Adrenal gland (tissue), 12 donors: ENCODE measurements around the gene SLC5A1. TPM values are rescaled to one million over a fixed set of nuclear protein-coding genes. Genes with fewer than 3 reads are reported as not detected.

Experiments
- DNase-seq, 7 donors: peaks; one replicate each; pipeline ENCODE4 v3.0.0-alpha.2; 2019 to 2020
- H3K27ac ChIP-seq, 5 donors: fragments of 200-600 bp; sonication (generic) in 4 of 5; 1 replicate in 3 of 5; 2 replicates in 2 of 5; pipeline versions ENCODE4 v1.5.1 to v1.8.0; 2016 to 2020; ENCODE audit warnings: mild to moderate bottlenecking in 1 of 5
- H3K27me3 ChIP-seq: fragments of 200-600 bp; 2 replicates; pipeline ENCODE4 v1.8.0; 2021
- H3K36me3 ChIP-seq, 2 donors: fragments of 200-600 bp; replicated peaks in 1 of 2; 1 replicate in 1 of 2; 2 replicates in 1 of 2; pipeline versions ENCODE4 v1.5.1 to v1.8.0; 2018 to 2022
- H3K4me1 ChIP-seq, 2 donors: fragments of 200-600 bp; replicated peaks in 1 of 2; 1 replicate in 1 of 2; 2 replicates in 1 of 2; pipeline versions ENCODE4 v1.5.1 to v1.8.0; 2018 to 2021
- H3K4me3 ChIP-seq, 4 donors: fragments of 200-600 bp; sonication (generic) in 3 of 4; one replicate each; pipeline ENCODE4 v1.5.1; 2016 to 2018
- H3K9me3 ChIP-seq, 3 donors: fragments of 200-600 bp; sonication (generic) in 1 of 3; replicated peaks in 1 of 3; 1 replicate in 2 of 3; 2 replicates in 1 of 3; pipeline versions ENCODE4 v1.5.1 to v1.8.0; 2016 to 2021
- CTCF ChIP-seq, 6 experiments: fragments of 450-650 bp in 4 of 6; fragments of 200-600 bp in 2 of 6; sonication (generic) in 1 of 6; IDR thresholded peaks; 1 replicate in 5 of 6; 2 replicates in 1 of 6; pipeline versions ENCODE4 v1.5.1 to v1.8.0; 2016 to 2021; ENCODE audit warnings: antibody characterized with exemption in 6 of 6, mild to moderate bottlenecking in 2 of 6, moderate library complexity in 1 of 6
- POLR2A ChIP-seq, 2 donors: fragments of 450-650 bp; IDR thresholded peaks; one replicate each; pipeline ENCODE4 v1.6.1; 2017; ENCODE audit warnings: antibody characterized with exemption in 2 of 2, mild to moderate bottlenecking in 2 of 2, moderate library complexity in 1 of 2
- WGBS, 4 donors: extraction: QIAGEN DNeasy Blood & Tissue Kit in 2 of 4; methylation state at CpG; one replicate each; pipeline versions ENCODE4 v1.1.5 to v1.1.7; 2013 to 2017; 5-methylcytosine and 5-hydroxymethylcytosine counted together
- intact Hi-C, 2 donors: fragments of 100-400 bp; cut with DNase I; formaldehyde crosslinking; loops; one replicate each; pipeline versions ENCODE4 v1.14.1 to v1.15.0; 2022 to 2023
- polyA plus RNA-seq, 3 donors: library from polyadenylated mRNA; stranded (reverse); fragments of 200-250 nt in 2 of 3; fragments of 350-450 nt in 1 of 3; fragmentation: Illumina TruSeq in 1 of 3; extraction: RNeasy Lipid Tissue Mini Kit (QIAGEN cat#74804) in 1 of 3; gene quantifications; one replicate each; pipeline ENCODE4 v1.2.3, GENCODE V29; 2013 to 2014
- total RNA-seq, 9 donors: library from RNA; depleted of rRNA in 4 of 9; stranded (reverse); fragments of >200 nt in 4 of 9; fragments of 120-200 nt in 1 of 9; fragmentation: NEBNext Ultra II Directional in 1 of 9; extraction: Animal tissue kit (Norgen Biotek cat#: 25700) in 1 of 9; gene quantifications; one replicate each; pipeline versions ENCODE4 v1.1.0 to v1.2.4, GENCODE V29; 2013 to 2023
- donor health status: healthy with polysubstance abuse.
- donor health status: Bipolar disorder and iron deficiency.
- donor health status: DM: yes; HTN: yes; CAD: no.
- donor health status: DM: no; HTN: no; CAD: no.
- donor health status: DM: no; HTN: no; CAD: no.
- donor health status: DM: yes; HTN: yes; CAD: no.

The SLC5A1 gene
- total and polyA plus RNA-seq, 12 donors: under 0.01 to 0.04 TPM; not detected in 10

GRCh38 chr22:32123657-32124056 lies 80.6 kb downstream of the SLC5A1 start:
- 70 to 79% (median 75%) methylated on average over 9 to 10 of the region's 10 CpGs for WGBS, 4 donors
- Histone ChIP-seq H3K27ac (no peak overlapping the region), H3K4me3 (no peak overlapping the region), H3K27me3 (no peaks in the 10 kb centered on the region), H3K9me3 (no peaks in the 10 kb centered on the region), H3K4me1 (no peaks in the 10 kb centered on the region), H3K36me3 (no peaks in the 10 kb centered on the region)
- no peak for DNase-seq
- TF ChIP-seq POLR2A (IDR thresholded peaks at IDR 0.05) (no peak), CTCF (IDR thresholded peaks at IDR 0.05) (no peak)
- intact Hi-C loops: no loop called here

- no peak for TF ChIP-seq POLR2A (IDR thresholded peaks at IDR 0.05)
- TF ChIP-seq CTCF (IDR thresholded peaks at IDR 0.05): no peak
- no peak overlapping the region for H3K4me3 ChIP-seq
- H3K27ac ChIP-seq: no peak overlapping the region
- WGBS, 4 donors: 80 to 86% (median 84%) methylated on average over 2 to 4 of the region's 4 CpGs
- no peak for DNase-seq
- H3K27me3 ChIP-seq: no peaks in the 10 kb centered on the region
- H3K9me3 ChIP-seq: no peaks in the 10 kb centered on the region
- H3K4me1 ChIP-seq: no peaks in the 10 kb centered on the region
- H3K36me3 ChIP-seq: no peaks in the 10 kb centered on the region
- intact Hi-C loops: no loop called here
Observed at GRCh38 chr22:32127904-32128303, 84.8 kb downstream of the SLC5A1 start.

- intact Hi-C loops: no loop called here
- no peaks in the 10 kb centered on the region for H3K4me1 ChIP-seq
- H3K36me3 ChIP-seq: no peaks in the 10 kb centered on the region
- WGBS, 4 donors: 40 to 80% (median 67%) methylated on average over 1 to 2 of the region's 2 CpGs
- no peak overlapping the region for H3K4me3 ChIP-seq
- no peak overlapping the region for H3K27ac ChIP-seq
- no peaks in the 10 kb centered on the region for H3K9me3 ChIP-seq
- DNase-seq: no peak
- no peaks in the 10 kb centered on the region for H3K27me3 ChIP-seq
- TF ChIP-seq CTCF (IDR thresholded peaks at IDR 0.05): no peak
- no peak for TF ChIP-seq POLR2A (IDR thresholded peaks at IDR 0.05)
Observed at GRCh38 chr22:32130464-32130863, 87.4 kb downstream of the SLC5A1 start.

GRCh38 chr22:32132126-32132525 lies 89.1 kb downstream of the SLC5A1 start:
- TF ChIP-seq POLR2A (IDR thresholded peaks at IDR 0.05) (no peak), CTCF (IDR thresholded peaks at IDR 0.05) (no peak)
- H3K27ac ChIP-seq: no peak overlapping the region
- H3K4me3 ChIP-seq: no peak overlapping the region
- intact Hi-C loops: no loop called here
- no peak for DNase-seq
- H3K4me1 ChIP-seq: no peaks in the 10 kb centered on the region
- no peaks in the 10 kb centered on the region for H3K27me3 ChIP-seq
- 83 to 89% (median 85%) methylated on average over 7 to 11 of the region's 11 CpGs; no CpG with 5 or more reads in 1 of the 4 donors for WGBS, 4 donors
- H3K36me3 ChIP-seq: no peaks in the 10 kb centered on the region
- H3K9me3 ChIP-seq: no peaks in the 10 kb centered on the region
